ENCODE results near the gene SEC22C.

DNA sequence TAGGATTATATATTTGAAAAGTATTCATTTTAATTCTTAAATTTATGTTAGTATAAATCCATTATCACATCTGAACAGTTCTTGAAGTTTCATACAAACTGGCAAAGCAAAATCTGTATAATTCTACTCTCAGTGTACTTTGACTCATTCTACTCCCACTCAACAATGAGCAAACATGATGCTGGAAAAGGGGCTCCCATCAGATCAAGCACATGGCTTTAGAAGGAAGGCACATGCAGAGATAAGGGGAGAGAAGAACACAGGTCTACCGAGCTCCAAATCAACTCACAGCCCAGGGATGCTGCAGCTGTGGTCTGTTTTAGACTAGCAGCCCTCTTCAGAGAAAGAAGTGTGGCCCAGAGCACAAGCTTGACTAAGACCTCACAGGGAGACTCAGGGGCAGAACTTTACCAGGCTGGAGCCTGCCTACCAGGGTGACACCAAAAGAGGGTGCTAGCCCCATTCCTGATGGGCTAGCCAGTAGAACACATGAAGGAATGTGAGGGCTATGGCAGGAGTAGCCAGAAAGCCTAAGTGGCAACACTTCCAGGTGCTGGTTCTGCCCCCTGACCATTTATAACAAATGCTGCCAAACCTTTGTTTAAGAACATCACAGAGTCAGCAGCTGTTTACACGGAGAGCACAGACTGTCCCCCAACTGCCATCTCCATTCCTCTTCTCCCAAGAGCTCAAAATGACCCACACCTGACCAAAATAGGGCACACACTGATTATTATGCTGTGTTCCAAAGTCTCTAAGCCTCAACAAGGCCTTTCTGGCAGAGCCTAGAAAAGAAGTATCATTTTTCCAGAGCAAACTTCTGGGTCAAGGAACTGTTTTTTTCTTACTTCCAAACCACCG, 19.5 kb downstream of the SEC22C start:
- TF ChIP-seq POLR2AphosphoS5 (IDR thresholded peaks at IDR 0.05; ENCODE audit: low read depth, low read length) (no peak), SIN3A (IDR thresholded peaks at IDR 0.05; ENCODE audit: borderline replicate concordance, insufficient read depth, low read length) (no peak), TAF1 (IDR thresholded peaks at IDR 0.05; ENCODE audit: borderline replicate concordance, insufficient read depth, low read length) (no peak), FOXP2 (optimal IDR thresholded peaks at IDR 0.05; ENCODE audit: borderline replicate concordance, extremely low read depth, extremely low read length, insufficient read depth) (no peak)
- TF ChIP-seq, protein P1, sequence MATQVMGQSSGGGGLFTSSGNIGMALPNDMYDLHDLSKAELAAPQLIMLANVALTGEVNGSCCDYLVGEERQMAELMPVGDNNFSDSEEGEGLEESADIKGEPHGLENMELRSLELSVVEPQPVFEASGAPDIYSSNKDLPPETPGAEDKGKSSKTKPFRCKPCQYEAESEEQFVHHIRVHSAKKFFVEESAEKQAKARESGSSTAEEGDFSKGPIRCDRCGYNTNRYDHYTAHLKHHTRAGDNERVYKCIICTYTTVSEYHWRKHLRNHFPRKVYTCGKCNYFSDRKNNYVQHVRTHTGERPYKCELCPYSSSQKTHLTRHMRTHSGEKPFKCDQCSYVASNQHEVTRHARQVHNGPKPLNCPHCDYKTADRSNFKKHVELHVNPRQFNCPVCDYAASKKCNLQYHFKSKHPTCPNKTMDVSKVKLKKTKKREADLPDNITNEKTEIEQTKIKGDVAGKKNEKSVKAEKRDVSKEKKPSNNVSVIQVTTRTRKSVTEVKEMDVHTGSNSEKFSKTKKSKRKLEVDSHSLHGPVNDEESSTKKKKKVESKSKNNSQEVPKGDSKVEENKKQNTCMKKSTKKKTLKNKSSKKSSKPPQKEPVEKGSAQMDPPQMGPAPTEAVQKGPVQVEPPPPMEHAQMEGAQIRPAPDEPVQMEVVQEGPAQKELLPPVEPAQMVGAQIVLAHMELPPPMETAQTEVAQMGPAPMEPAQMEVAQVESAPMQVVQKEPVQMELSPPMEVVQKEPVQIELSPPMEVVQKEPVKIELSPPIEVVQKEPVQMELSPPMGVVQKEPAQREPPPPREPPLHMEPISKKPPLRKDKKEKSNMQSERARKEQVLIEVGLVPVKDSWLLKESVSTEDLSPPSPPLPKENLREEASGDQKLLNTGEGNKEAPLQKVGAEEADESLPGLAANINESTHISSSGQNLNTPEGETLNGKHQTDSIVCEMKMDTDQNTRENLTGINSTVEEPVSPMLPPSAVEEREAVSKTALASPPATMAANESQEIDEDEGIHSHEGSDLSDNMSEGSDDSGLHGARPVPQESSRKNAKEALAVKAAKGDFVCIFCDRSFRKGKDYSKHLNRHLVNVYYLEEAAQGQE (IDR thresholded peaks at IDR 0.05; ENCODE audit: insufficient read depth in 1 of 2, low read depth in 2 of 2, low read length in 2 of 2): no peak
